ENCODE measurements around the gene EXOC6B. TPM values are rescaled to one million over a fixed set of nuclear protein-coding genes. Genes with fewer than 3 reads are reported as not detected.

EXOC6B gene
- polyA plus RNA-seq, 1 donor from 2014 or later, result 3.2 TPM

DNA sequence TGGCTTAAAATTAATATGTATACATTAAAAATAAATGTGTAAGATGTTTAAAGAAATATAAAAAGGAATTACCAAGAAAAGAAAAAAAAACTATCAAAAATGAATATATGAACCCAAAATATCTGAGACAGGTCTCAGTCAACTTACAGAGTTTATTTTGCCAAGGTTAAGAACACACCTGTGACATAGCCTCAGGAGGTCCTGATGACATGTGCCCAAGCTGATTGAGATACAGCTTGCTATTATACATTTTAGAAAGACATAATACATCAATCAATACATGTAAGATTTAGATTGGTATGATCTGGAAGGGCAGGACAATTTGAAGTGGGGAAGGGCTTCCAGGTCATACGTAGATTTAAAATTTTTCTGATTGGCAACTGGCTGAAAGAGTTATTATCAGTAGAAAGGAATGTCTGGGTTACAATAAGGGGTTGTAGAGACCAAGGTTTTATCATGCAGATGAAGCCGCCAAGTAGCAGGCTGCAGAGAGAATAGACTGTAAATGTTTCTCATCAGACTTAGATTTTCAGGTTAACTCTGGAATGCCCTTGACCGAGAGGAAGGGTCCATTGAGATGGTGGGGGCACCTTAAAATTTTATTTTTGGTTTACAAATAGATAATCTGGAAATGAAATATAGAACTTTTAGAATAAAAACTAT, 74.7 kb downstream of the EXOC6B start:
- Mint-ChIP-seq H3K27me3 (no peaks in the 10 kb centered on the region), H3K27ac (no peak overlapping the region), H3K4me3 (no peak overlapping the region), H3K4me1 (no peaks in the 10 kb centered on the region), H3K9me3 (no peaks in the 10 kb centered on the region), H3K36me3 (peaks cover 2% of the 10 kb centered on the region)

DNA sequence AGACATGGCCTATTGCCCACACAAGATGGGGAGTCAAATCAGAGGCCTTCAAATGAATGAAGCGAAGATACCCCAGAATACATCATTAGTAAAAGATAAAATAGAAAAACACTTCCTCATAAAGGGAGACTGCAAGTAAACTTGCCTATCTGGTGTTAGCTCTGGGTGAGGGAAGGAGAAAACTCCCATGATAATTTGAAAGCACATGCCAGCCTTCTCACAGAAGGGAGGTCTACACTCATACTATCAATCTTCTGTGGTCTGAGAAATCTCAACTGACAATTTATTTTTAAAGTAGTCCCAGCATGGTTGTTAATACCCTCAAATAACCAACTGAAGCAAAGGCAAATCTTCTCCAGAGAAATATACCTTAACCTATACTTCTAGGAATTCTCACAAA, 75.4 kb downstream of the EXOC6B start:
- no peak overlapping the region for H3K4me3 Mint-ChIP-seq
- H3K9me3 Mint-ChIP-seq, result no peaks in the 10 kb centered on the region
- H3K4me1 Mint-ChIP-seq, result peaks cover 0 to 1% (median 0%) of the 10 kb centered on the region in 3 donors
- H3K36me3 Mint-ChIP-seq, result peaks cover 2% of the 10 kb centered on the region
- peak overlapping the region in 1 of 3 donors; percentile 27 for H3K27ac Mint-ChIP-seq
- no peaks in the 10 kb centered on the region for H3K27me3 Mint-ChIP-seq

DNA sequence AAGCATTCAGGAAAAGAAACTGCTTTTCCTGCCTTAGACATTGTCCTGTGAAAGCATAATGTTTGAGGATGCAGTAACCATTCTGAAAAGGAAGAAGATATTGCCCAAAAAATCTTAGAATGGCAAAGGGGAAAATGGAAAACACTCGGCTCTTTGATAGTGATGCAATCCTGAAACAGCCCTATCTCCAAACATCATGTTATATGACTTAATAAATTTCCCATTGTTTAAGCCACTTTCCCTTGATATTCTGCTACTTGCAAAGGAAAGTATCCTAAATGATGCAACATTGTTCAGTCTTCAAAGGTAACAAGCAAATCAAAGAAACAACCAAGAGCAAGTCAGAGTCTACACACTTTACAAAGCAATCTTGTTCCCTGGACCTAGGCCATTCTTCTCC, 78.5 kb downstream of the EXOC6B start:
- Mint-ChIP-seq H3K4me1 (peaks cover 0 to 1% (median 0%) of the 10 kb centered on the region in 3 donors), H3K36me3 (no peaks in the 10 kb centered on the region), H3K27me3 (no peaks in the 10 kb centered on the region), H3K27ac (no peak overlapping the region), H3K9me3 (no peaks in the 10 kb centered on the region), H3K4me3 (no peak overlapping the region)

DNA sequence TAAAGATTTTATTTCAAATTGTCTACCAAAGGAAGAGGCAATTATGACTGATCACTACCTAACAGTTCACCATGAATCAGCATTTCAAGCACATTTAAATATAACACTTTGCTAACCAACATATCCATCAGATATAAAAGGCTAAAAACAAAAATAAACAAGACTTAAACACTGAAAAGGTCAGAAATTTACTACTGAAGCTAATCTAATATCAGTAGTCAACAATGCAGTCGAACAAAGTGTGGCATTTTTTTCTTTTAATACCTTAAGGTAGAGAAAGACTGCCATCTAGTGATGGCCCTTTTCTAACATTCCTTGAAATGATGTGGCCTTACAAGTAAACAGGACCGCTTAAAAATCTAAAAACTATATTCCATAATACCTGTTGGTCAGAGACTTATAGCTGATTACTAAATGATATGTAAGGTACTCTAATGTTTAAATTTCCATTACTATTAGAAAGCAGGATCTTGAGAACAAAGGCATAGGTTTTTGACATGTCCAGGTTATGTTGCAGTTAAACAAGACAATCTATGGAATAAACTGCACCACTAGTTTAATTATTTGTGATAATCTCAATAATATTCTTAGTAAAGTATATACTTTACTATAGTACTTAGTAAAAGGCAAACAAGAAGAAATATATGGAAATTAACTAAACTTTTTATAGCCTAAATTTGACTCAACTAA, 80.0 kb downstream of the EXOC6B start:
- H3K9me3 Mint-ChIP-seq, result no peaks in the 10 kb centered on the region
- no peaks in the 10 kb centered on the region for H3K36me3 Mint-ChIP-seq
- no peak overlapping the region for H3K4me3 Mint-ChIP-seq

DNA sequence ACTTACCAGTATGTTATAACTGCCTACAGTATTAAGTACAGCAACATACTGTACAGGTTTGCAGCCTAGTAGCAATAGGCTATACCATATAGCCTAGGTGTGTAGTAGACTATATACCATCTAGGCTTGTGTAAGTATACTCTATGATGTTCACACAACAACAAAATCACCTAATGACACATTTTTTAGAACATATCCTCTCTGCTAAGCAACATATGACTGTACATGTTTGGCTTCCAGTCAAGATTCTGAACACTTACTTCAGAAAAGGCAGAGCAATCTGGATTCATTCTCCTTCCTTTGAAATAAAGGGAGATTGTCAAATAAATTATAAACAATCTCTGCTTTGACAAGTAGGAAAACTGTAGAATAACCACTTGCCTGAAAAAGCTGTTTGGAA, 81.8 kb downstream of the EXOC6B start:
- Mint-ChIP-seq H3K27me3 (no peaks in the 10 kb centered on the region), H3K4me1 (peaks cover 0 to 1% (median 0%) of the 10 kb centered on the region in 3 donors), H3K4me3 (no peak overlapping the region), H3K27ac (no peak overlapping the region), H3K9me3 (no peaks in the 10 kb centered on the region), H3K36me3 (no peaks in the 10 kb centered on the region)

More for the DNA sequence above, 80.0 kb downstream of the EXOC6B start:
- no peaks in the 10 kb centered on the region for H3K27me3 Mint-ChIP-seq
- H3K4me1 Mint-ChIP-seq, result peaks cover 0 to 1% (median 0%) of the 10 kb centered on the region in 3 donors
- H3K27ac Mint-ChIP-seq, result no peak overlapping the region

DNA sequence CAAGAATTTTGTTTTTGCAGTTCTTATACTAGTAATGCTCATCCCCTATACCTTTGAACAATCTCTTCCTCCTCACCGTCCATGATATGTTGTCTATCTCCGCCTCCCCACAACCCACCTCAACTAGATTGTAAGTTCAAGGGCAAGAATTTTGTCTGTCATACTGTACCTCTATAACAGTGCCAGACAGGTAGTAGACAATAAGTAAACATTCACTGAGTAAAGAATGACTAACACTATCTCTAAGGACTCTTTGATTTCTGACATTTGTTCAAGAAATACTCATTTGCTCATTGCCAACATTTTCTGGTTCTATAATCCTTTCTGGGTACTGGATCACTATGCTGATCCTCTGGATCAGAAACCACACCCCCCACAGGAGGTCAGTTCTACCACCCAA, 82.4 kb downstream of the EXOC6B start:
- no peak overlapping the region for H3K27ac Mint-ChIP-seq
- no peaks in the 10 kb centered on the region for H3K9me3 Mint-ChIP-seq
- H3K36me3 Mint-ChIP-seq, result no peaks in the 10 kb centered on the region
- no peak overlapping the region for H3K4me3 Mint-ChIP-seq
- peaks cover 0 to 1% (median 0%) of the 10 kb centered on the region in 3 donors for H3K4me1 Mint-ChIP-seq
- no peaks in the 10 kb centered on the region for H3K27me3 Mint-ChIP-seq

DNA sequence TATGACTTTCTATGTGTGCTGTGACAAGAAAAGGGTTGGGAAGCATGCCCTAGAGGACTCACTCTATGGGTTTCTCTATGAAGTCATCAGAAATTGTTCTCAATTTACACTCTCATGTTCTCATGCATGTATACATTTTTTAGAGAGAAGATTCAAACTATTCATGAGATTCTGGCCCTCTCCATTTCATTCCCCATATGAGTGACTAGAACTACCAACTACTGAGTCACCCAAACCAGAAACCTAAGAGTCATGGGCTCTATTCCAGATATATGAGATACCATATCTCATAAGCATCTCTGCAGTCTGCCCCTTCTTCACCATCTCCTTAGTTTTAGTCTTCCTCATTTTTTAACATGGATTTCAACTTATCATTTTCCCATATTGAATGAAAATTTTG, 87.7 kb downstream of the EXOC6B start:
- Mint-ChIP-seq H3K4me1 (peaks cover 0 to 3% (median 0%) of the 10 kb centered on the region in 3 donors), H3K9me3 (no peaks in the 10 kb centered on the region), H3K36me3 (peaks cover 1% of the 10 kb centered on the region), H3K4me3 (no peak overlapping the region), H3K27ac (no peak overlapping the region), H3K27me3 (no peaks in the 10 kb centered on the region)

DNA sequence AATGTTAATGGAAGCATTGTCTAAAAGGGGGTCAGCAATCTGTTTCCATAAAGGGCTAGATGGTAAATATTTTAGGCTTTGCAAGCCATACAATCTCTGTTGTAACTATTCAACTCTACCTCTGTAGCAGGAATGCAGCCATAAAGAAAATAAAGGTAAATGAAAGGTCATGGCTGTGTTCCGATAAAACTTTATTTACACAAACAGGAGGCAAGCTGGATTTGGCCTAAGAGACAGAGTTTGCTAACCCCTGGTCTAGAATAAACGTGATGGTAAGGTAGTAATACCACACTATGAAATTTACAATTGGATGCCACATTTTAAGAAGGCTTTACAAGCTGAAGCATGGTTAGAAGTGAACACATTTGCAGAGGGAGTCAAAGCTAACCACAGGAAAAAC, 91.4 kb downstream of the EXOC6B start:
- H3K9me3 Mint-ChIP-seq, result no peaks in the 10 kb centered on the region
- H3K27ac Mint-ChIP-seq, result no peak overlapping the region
- H3K4me3 Mint-ChIP-seq, result no peak overlapping the region
- H3K27me3 Mint-ChIP-seq, result no peaks in the 10 kb centered on the region
- H3K4me1 Mint-ChIP-seq, result peaks cover 0 to 3% (median 0%) of the 10 kb centered on the region in 3 donors
- H3K36me3 Mint-ChIP-seq, result peaks cover 1% of the 10 kb centered on the region

DNA sequence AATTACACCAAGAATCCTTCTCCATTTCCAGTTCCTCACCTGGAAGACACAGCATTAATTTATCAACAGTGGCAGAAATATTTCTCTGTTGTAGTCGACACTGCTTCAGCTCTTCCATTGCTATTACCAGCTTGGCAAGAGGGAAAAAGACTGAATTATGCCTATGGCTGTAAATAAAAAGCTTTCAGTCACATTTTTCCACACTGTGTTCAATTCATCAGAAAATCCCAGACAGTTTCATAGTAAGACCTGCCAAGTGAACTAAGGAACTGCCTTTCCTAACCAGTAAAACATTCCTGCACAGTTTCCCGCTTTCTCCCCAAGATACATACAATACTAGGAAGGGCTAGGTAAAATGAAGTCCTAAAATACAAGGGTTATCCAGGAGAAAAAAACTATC, 94.7 kb downstream of the EXOC6B start:
- H3K36me3 Mint-ChIP-seq, result peaks cover 1% of the 10 kb centered on the region
- H3K9me3 Mint-ChIP-seq, result no peaks in the 10 kb centered on the region
- H3K4me1 Mint-ChIP-seq, result peaks cover 0 to 3% (median 0%) of the 10 kb centered on the region in 3 donors
- no peak overlapping the region for H3K27ac Mint-ChIP-seq
- H3K4me3 Mint-ChIP-seq, result no peak overlapping the region
- no peaks in the 10 kb centered on the region for H3K27me3 Mint-ChIP-seq

DNA sequence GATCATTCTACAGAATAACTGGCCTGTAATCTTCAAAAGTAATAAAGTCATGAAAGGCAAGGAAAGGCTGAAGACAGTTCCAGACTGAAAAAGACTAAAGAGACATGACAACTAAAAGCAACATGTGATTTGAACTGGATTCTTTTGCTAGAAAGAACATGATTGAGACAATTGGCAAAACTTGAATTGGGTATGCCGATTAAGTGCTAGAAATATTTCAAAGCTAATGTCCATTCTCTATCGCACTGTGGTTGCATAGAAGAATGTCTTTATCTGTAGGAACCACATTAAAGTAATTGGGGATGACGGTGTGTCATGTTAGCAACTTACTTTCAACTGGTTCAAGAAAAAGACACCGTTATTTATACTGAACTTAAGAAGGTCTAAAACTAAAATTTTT, 98.5 kb downstream of the EXOC6B start:
- H3K36me3 Mint-ChIP-seq, result peaks cover 2% of the 10 kb centered on the region

DNA sequence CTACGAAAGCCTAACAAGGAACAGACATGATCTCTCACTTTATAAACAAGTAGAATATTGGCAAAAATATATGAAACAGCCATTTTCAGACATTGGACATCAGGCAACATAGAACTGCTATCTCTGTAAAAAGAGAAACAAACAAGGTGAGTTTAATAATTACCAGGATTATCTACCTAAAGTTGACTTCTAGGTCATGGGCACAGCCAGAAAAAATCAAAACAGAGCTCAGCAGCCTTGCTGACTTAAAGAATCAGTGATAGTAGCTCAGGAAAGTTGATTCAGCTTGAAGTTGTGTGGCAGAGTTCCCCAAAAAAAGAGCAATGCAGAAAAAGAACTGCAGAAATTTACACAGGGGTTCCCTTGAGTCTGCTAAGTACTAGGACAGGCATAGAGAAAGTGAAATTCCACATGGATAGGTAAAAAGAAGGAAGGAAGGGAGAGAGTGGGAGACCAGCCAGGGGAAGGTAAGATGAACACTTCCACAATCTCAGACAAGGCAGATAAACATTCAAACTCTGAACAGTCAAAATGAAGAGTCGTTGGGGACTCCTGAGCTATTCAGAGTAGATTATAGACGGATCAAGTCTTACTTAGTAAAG, 102.0 kb downstream of the EXOC6B start:
- H3K9me3 Mint-ChIP-seq, result no peaks in the 10 kb centered on the region
- H3K27ac Mint-ChIP-seq, result no peak overlapping the region
- H3K36me3 Mint-ChIP-seq, result peaks cover 3% of the 10 kb centered on the region
- H3K4me1 Mint-ChIP-seq, result no peaks in the 10 kb centered on the region
- no peaks in the 10 kb centered on the region for H3K27me3 Mint-ChIP-seq
- H3K4me3 Mint-ChIP-seq, result no peak overlapping the region

More for the DNA sequence above, 98.5 kb downstream of the EXOC6B start:
- H3K27me3 Mint-ChIP-seq, result no peaks in the 10 kb centered on the region
- no peak overlapping the region for H3K27ac Mint-ChIP-seq
- H3K9me3 Mint-ChIP-seq, result no peaks in the 10 kb centered on the region
- no peaks in the 10 kb centered on the region for H3K4me1 Mint-ChIP-seq
- no peak overlapping the region for H3K4me3 Mint-ChIP-seq

DNA sequence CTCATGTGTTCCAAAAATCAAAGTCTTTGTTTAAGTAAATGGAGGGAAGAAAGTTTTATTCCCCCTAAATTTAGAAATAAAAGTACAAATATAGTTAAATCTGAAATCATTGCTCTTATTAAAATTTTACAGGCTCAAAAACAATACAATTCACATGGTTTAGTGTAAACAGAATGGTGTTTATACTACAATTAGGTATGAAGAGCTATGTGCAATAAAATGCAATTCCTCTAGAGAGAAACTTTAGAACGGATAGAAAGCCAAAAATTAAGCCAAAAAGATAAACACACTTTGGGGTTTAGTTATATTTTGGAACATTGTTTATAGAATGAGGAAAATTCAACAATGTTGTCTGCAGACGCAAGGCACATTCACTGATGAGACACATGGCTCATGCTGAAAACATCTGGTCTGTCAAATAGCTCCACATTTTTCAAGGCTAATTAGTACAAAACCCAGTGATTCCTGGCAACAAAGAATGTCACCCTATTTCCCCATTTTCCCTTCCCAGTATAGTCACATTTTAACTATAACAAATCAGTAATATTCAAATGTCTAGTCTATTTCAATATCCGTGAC, 103.3 kb downstream of the EXOC6B start:
- no peak overlapping the region for H3K4me3 Mint-ChIP-seq
- H3K4me1 Mint-ChIP-seq, result no peaks in the 10 kb centered on the region
- H3K9me3 Mint-ChIP-seq, result no peaks in the 10 kb centered on the region
- H3K27me3 Mint-ChIP-seq, result no peaks in the 10 kb centered on the region
- H3K36me3 Mint-ChIP-seq, result peaks cover 4% of the 10 kb centered on the region
- peak overlapping the region in 1 of 3 donors; percentile 27 for H3K27ac Mint-ChIP-seq

DNA sequence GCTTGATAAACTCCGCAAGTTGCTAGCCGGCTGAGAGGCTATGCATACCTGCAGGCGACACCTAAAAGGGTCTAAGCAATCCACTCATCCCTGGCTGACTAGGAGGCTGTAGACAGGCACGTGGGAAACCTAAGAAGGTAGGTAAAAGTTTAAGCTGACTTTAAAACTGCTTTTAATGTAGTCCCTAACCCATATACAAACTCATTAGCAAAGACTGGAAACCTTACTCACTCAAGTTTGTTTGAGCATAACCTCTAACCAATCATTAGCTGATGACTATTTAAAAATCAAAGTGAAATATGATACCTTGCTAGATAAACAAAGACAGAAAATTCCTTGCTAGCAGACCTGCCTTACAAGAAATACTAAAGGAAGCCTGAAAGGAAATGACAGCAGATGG, 106.4 kb downstream of the EXOC6B start:
- Mint-ChIP-seq H3K36me3 (peaks cover 5% of the 10 kb centered on the region), H3K27me3 (no peaks in the 10 kb centered on the region), H3K4me3 (no peak overlapping the region), H3K27ac (no peak overlapping the region), H3K4me1 (no peaks in the 10 kb centered on the region), H3K9me3 (no peaks in the 10 kb centered on the region)

DNA sequence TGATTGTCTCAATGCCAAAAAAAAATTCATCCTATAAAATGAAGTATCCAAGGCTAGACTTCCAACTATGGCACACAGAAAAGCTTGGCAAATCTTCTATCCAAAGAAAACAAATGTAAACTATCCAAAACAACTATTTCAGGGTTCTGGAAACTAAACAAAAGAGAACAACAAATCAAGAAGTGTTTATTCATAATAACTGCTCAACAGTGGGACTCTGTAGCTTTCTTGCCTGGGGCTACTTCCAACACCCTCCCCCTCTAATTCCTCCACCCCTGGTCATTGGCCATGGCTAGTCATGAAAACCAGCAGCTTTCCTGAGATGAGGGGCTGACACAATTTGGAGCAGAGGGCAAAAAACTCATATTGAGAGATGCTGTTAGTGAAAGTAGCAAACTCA, 107.0 kb downstream of the EXOC6B start:
- Mint-ChIP-seq H3K27ac (no peak overlapping the region), H3K9me3 (no peaks in the 10 kb centered on the region), H3K27me3 (no peaks in the 10 kb centered on the region), H3K4me3 (no peak overlapping the region), H3K36me3 (peaks cover 5% of the 10 kb centered on the region), H3K4me1 (no peaks in the 10 kb centered on the region)

DNA sequence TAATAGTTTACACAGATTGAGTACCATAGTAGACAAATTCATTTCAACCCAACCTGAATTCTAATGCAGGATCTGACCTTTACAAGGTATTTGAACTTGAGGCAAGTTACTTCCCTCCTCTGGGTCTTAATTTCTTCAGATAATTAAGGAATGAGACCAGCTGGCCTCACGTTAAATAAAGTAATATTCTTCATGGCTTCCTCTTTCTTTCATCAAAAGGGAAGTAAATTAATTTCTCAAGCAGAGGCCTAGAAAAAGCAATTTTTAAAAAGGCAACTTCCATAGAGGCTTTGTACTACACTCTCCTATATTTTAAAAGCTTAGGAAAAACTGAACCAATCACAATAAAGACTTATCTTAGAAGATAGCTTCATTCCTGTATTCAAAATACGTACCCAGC, 109.2 kb downstream of the EXOC6B start:
- Mint-ChIP-seq H3K4me1 (peaks cover 0 to 1% (median 0%) of the 10 kb centered on the region in 3 donors), H3K27me3 (no peaks in the 10 kb centered on the region), H3K9me3 (no peaks in the 10 kb centered on the region), H3K36me3 (peaks cover 9% of the 10 kb centered on the region), H3K4me3 (no peak overlapping the region), H3K27ac (no peak overlapping the region)

All from IgD-negative memory B cell (primary cell).